ENCODE measurements around the gene THRAP3. TPM values are rescaled to one million over a fixed set of nuclear protein-coding genes. Genes with fewer than 3 reads are reported as not detected.

The THRAP3 gene
- total RNA-seq, 1 experiment from 2014 or later, result 143 TPM

DNA sequence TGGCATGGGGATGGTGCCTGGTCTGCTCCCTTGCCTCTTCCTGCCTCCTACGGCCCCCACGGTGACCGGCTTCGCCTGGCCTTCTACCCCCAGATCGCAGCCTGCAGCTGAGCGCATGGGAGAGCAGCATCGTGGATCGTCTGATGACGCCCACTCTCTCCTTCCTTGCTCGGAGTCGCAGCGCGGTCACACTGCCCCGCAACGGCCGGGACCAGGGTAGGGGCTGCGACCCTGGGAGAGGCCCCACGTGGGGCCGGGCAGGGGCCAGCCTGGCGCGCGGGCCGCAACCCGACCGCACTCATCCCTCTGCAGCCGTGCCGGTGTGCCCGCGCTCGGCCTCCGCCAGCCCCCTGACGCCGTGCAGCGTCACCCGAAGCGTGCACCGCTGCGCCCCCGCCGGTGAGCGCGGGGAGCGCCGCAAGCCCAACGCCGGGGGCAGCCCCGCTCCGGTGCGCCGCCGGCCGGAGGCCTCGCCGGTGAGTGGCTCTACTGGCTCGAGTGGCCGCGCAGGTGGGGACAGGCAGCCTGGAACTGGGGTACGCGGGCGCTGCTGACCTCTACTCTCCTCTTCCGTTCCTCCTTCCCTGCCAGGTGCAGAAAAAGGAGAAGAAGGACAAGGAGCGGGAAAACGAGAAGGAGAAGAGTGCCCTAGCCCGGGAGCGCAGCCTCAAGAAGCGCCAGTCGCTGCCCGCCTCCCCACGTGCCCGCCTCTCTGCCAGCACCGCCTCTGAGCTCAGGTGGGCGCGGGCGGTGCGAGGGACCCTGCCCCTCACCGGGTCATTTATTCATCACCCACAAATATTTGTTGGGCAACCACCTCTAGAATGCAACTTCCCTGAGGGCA, 47.9 kb upstream of the THRAP3 start:
- ChIA-PET CTCF (no interaction called here), POLR2A (ENCODE audit: unreplicated experiment) (no interaction called here)
- Histone ChIP-seq H3K27me3 (ENCODE audit: insufficient read depth, low read depth) (no peaks in the 10 kb centered on the region), H3K79me2 (ENCODE audit: low read depth) (0 out of 2 replicates have a peak, but pooled peaks cover 6% of the 10 kb centered on the region), H2AFZ (no peak overlapping the region), H3K4me3 (no peak overlapping the region), H3K9me2 (ENCODE audit: insufficient read depth) (no peaks in the 10 kb centered on the region), H3K9me3 (ENCODE audit: insufficient read depth, low read depth) (no peaks in the 10 kb centered on the region), H4K20me1 (ENCODE audit: insufficient read depth) (no peaks in the 10 kb centered on the region; the same call in 1 of the 2 replicates), H3K36me3 (ENCODE audit: low read depth) (peaks cover 19% of the 10 kb centered on the region), H3K4me2 (no peak overlapping the region), H3F3A (ENCODE audit: insufficient read depth, low read depth) (peaks cover 6% of the 10 kb centered on the region; the same call in 1 of the 2 replicates), H3K4me1 (replicated peaks; ENCODE audit: insufficient read depth) (peaks cover 11% of the 10 kb centered on the region), H3K27ac (no peak overlapping the region)
- no peak for TF ChIP-seq EZH2 (IDR thresholded peaks at IDR 0.05; ENCODE audit: low read depth)
- TF ChIP-seq, protein P1, sequence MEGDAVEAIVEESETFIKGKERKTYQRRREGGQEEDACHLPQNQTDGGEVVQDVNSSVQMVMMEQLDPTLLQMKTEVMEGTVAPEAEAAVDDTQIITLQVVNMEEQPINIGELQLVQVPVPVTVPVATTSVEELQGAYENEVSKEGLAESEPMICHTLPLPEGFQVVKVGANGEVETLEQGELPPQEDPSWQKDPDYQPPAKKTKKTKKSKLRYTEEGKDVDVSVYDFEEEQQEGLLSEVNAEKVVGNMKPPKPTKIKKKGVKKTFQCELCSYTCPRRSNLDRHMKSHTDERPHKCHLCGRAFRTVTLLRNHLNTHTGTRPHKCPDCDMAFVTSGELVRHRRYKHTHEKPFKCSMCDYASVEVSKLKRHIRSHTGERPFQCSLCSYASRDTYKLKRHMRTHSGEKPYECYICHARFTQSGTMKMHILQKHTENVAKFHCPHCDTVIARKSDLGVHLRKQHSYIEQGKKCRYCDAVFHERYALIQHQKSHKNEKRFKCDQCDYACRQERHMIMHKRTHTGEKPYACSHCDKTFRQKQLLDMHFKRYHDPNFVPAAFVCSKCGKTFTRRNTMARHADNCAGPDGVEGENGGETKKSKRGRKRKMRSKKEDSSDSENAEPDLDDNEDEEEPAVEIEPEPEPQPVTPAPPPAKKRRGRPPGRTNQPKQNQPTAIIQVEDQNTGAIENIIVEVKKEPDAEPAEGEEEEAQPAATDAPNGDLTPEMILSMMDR (conservative IDR thresholded peaks at IDR 0.05), result no peak
- intact Hi-C loops (cut with micrococcal nuclease; ENCODE audit: unreplicated experiment), result no loop called here
- DNase-seq, result no peak
- no TSS peak for BruUV-seq (replicated peaks)

- Histone ChIP-seq H3K9me2 (ENCODE audit: insufficient read depth) (no peaks in the 10 kb centered on the region), H3K27me3 (ENCODE audit: insufficient read depth, low read depth) (no peaks in the 10 kb centered on the region), H4K20me1 (ENCODE audit: insufficient read depth) (no peaks in the 10 kb centered on the region; the same call in 1 of the 2 replicates), H3F3A (ENCODE audit: insufficient read depth, low read depth) (peaks cover 6% of the 10 kb centered on the region; the same call in 1 of the 2 replicates), H3K36me3 (ENCODE audit: low read depth) (peaks cover 14% of the 10 kb centered on the region; the same call in 1 of the 2 replicates), H3K4me2 (no peak overlapping the region), H3K27ac (no peak overlapping the region), H3K79me2 (ENCODE audit: low read depth) (0 out of 2 replicates have a peak, but pooled peaks cover 6% of the 10 kb centered on the region), H2AFZ (no peak overlapping the region), H3K4me3 (no peak overlapping the region), H3K9me3 (ENCODE audit: insufficient read depth, low read depth) (no peaks in the 10 kb centered on the region), H3K4me1 (replicated peaks; ENCODE audit: insufficient read depth) (peaks cover 1% of the 10 kb centered on the region)
- CTCF ChIA-PET, result no interaction called here
- intact Hi-C loops (cut with micrococcal nuclease; ENCODE audit: unreplicated experiment), result no loop called here
- no peak for DNase-seq
- TF ChIP-seq, protein P1 (conservative IDR thresholded peaks at IDR 0.05), result no peak
- no TSS peak for BruUV-seq (replicated peaks)
- POLR2A ChIA-PET (ENCODE audit: unreplicated experiment), result no interaction called here
Observed at GRCh38 chr1:36177589-36178431, 46.4 kb upstream of the THRAP3 start.

DNA sequence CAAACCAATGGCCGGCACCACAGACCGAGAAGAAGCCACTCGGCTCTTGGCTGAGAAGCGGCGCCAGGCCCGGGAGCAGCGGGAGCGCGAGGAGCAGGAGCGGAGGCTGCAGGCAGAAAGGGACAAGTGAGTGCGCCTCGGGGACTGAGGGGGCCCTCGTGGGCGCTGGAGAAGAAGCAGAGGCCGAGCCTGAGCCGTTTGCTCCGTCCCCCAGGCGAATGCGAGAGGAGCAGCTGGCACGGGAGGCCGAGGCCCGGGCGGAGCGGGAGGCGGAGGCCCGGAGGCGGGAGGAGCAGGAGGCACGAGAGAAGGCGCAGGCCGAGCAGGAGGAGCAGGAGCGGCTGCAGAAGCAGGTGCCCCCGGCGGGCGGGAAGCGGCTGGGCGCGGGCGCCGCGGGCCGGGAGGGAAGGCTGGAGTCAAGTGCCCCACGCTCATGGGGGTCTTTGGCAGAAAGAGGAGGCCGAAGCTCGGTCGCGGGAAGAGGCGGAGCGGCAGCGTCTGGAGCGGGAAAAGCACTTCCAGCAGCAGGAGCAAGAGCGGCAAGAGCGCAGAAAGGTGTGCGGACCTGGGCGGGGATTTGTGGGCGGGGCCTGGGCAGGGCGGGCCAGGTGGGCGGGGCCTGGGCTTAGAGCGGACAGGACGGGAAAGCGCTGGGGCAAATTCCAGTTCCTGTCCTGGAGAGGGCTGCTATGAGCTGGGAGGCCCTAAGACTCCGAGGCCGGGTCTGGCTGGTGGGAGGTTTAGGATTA, 45.6 kb upstream of the THRAP3 start:
- H3F3A ChIP-seq (ENCODE audit: insufficient read depth, low read depth), result peaks cover 4% of the 10 kb centered on the region; the same call in 1 of the 2 replicates
- BruUV-seq (replicated peaks), result no TSS peak
- no peaks in the 10 kb centered on the region; the same call in 1 of the 2 replicates for H4K20me1 ChIP-seq (ENCODE audit: insufficient read depth)
- TF ChIP-seq, protein P1 (conservative IDR thresholded peaks at IDR 0.05), result no peak
- no peak for TF ChIP-seq EZH2 (IDR thresholded peaks at IDR 0.05; ENCODE audit: low read depth)
- H3K36me3 ChIP-seq (ENCODE audit: low read depth), result peaks cover 9% of the 10 kb centered on the region; the same call in 1 of the 2 replicates
- no peak overlapping the region for H2AFZ ChIP-seq
- H3K27ac ChIP-seq, result no peak overlapping the region
- ChIA-PET CTCF (no interaction called here), POLR2A (ENCODE audit: unreplicated experiment) (no interaction called here)
- DNase-seq, result no peak
- 0 out of 2 replicates have a peak, but pooled peaks cover 4% of the 10 kb centered on the region for H3K79me2 ChIP-seq (ENCODE audit: low read depth)
- H3K9me3 ChIP-seq (ENCODE audit: insufficient read depth, low read depth), result no peaks in the 10 kb centered on the region
- no peaks in the 10 kb centered on the region for H3K4me1 ChIP-seq (replicated peaks; ENCODE audit: insufficient read depth)
- no peaks in the 10 kb centered on the region for H3K27me3 ChIP-seq (ENCODE audit: insufficient read depth, low read depth)
- H3K4me2 ChIP-seq, result no peak overlapping the region
- intact Hi-C loops (cut with micrococcal nuclease; ENCODE audit: unreplicated experiment), result no loop called here
- H3K9me2 ChIP-seq (ENCODE audit: insufficient read depth), result no peaks in the 10 kb centered on the region
- no peak overlapping the region for H3K4me3 ChIP-seq
